HG02588 (cell line): ENCODE results near the gene PIK3IP1.
"Not testable (repeated sequence)": the region's sequence is repeated elsewhere in the genome, so short reads cannot be mapped to it uniquely, and the experiment has no call there.

Experiments
- ATAC-seq: cut with Tn5 transposase; IDR thresholded peaks from one replicate; pipeline ENCODE4 v1.9.1; 2021; ENCODE audit warnings: mild to moderate bottlenecking, moderate library complexity; ENCODE audit not compliant: unreplicated experiment

Gene PIK3IP1

DNA sequence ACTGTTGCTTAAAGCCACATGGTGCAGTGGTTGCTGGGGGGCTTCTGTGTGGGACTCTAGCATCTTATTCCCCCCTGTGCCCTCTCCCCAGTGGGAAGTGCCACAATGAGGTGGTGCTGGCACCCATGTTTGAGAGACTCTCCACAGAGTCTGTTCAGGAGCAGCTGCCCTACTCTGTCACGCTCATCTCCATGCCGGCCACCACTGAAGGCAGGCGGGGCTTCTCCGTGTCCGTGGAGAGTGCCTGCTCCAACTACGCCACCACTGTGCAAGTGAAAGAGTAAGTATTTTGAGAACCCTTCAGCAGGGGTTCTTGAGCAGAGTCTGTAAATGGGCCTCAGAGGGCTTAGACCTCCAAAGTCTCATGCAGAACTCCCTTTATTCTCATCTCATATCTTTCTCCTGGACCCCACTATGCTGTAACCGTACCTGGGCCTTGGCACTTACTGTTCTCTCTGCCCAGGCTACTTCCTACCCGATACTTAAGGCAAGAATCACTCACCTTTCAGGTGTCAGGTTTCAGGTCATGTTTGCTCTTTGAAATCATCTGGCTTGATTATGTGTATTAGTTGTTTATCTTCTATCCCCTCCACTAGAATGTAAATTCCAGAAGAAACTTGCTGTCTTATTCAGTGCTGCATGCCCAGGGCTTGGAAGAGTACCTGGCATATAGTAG is 32.4 kb downstream of the PIK3IP1 start:
- ATAC-seq: no peak

- no peak for ATAC-seq
These were observed 38.3 kb downstream of the PIK3IP1 start for GRCh38 chr22:31253949-31254348.

GRCh38 chr22:31250740-31251600 is 41.3 kb downstream of the PIK3IP1 start:
- no peak for ATAC-seq

DNA sequence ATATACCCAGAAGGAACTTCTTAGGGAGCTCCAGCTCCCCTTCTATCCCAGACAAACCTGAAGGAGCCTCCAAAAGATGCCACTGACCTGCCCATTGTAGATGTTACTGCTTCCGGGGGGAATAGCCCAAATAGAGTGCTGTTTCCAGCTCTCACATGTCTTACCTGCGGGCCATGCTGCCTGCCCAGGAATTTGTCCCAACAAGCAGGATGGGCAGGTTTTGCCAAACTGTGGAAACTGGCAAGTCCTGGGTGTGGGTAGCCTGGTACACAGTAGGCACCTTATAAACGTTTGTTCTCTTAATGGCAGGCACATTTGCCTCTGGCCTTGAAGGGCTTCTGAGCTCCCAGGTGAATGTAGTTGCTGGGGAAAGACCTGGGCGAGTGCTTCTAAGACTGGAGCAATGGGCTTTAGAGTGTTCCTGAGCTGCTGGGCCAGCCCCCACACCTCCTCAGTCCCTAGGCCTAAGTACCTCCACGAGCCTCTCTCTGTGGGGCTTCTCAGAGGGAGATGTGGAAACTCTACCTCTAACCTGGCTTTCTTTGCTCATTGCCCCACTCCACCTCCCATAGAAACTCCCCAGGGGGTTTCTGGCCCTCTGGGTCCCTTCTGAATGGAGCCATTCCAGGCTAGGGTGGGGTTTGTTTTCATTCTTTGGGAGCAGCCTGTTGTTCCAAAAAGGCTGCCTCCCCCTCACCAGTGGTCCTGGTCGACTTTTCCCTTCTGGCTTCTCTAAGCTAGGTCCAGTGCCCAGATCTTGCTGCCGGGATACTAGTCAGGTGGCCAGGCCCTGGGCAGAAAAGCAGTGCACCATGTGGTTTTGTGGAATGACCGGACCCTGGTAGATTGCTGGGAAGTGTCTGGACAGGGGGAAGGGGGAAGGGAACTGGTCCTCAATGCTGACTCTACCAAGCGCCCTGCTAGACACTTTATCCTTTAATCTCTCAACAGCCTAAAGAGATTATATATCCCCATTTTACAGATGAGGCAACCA is 43.0 kb downstream of the PIK3IP1 start:
- no peak for ATAC-seq

DNA sequence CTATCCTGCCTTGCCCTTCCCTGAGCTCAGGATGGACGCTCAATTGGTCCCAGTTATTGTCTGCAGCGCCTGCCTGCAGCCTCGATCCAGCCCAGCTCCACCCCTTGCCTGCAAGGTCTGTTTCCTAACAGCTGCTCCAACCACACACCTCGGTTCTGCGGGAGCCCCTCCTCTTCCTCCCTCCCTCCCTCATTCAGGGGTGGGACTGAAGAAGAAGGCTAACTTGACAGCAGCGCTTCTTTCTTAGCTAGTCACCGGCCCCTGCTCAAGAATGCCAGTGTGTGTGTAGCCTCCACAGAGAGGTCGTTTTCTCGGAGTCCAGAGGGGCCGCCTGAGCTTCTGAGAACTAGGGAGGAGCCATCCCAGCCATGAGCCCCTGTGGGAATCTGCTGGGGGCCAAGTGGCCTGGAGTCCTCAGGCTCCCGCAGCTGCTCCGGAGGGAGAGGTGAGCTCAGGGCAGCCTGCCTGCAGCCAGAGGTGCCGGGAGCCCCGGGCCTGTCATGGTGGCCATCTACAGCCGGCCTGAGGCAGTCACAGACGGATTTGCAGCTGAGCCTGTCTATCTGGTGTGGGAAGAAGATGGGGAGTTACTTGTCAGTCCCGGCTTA is 44.0 kb downstream of the PIK3IP1 start:
- ATAC-seq: no peak

DNA sequence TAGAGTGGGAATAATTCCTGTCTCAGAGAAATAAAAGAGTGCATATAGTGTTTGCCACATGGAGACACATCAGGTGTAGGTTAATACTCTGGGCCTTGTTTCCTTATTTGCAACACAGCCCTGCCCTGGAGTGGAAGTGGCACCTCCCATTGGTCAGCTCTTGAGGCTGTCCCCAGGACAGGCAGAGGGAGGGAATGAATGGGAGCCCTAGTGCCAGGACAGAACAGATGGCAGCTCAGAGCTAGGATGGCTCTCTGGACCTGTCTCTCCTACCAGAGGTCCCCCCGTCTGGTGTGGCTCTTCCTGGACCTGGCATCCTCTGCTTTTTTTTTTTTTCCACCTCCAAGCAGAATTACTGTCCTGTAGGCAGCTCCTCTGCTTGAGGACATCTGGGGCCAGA is 44.6 kb downstream of the PIK3IP1 start:
- no peak for ATAC-seq

DNA sequence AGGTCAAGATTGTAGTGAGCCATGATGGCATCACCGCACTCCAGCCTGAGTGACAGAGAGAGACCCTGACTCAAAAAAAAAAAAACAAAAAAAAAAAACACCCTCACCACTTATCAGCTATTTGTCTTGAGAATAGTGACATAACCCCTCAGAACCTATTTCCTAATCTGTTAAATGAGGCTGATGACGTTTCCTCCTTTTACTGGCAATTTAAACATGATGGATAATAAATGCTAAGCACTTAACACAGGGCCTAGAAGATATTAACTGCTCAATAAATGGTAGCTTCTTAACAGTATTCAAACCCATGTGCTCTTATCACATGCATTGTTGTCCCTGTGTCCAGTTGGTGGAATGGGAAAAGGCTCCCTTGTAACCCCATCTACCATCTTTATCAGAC is 45.6 kb downstream of the PIK3IP1 start:
- ATAC-seq: no peak

- not testable (repeated sequence) for ATAC-seq
These were observed 46.3 kb downstream of the PIK3IP1 start for GRCh38 chr22:31245998-31246397.

- ATAC-seq: no peak
These were observed 47.3 kb downstream of the PIK3IP1 start for GRCh38 chr22:31244943-31245451.

GRCh38 chr22:31244046-31244942 is 48.0 kb downstream of the PIK3IP1 start:
- no peak for ATAC-seq

DNA sequence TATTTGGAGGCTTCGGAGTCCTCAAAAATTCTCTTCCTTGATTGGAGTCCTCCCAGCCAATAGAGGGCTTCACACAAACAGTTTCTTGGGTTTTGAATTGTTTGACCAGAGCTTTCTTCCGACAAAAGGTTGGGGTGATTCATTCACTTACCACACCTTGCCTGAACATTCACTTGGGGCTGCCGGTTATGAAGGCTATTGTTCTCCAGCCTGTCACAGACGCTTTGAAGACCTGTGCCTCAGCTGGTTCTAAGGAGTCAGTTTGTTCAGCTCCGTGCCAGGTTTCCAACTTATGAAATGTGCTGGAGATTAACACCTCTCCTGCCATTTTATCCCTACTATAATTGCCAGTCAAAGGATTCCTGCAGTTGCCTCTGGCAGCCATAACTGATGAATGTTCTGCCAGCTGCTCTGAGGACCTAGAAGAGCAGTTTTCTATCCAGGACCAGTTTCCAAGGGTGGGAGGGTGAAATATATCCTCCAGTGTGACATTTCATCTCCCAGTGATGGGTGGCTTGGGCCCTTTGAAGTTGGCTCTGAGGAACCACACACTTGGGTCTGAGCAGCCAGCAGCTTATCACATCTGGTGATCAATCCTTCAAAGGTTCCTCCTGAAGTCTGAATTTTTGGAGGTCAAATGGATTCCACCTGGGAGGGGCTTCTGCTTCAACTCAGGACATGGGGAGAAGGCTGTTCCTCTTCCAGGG is 48.8 kb downstream of the PIK3IP1 start:
- ATAC-seq: no peak

- ATAC-seq: no peak
These were observed 50.4 kb downstream of the PIK3IP1 start for GRCh38 chr22:31241936-31242335.

DNA sequence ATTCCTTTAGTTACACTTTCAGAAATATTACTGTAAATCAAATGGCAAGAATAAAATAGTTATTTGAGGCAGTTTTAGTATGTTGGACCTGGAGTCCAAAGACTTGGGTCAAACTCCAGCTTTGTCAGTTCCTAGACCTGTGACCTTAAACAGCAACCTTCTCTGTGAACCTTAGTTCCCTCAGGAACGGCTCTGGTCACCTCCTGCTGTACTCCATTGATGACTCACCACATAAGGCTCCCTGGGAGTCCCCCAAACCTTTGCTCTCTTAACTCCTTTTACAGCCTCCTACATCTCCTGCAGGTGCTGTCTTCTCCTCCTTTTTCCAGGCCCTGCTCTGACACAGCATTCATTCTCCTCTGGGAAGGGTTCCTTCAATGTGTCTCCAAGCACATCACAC is 51.1 kb downstream of the PIK3IP1 start:
- no peak for ATAC-seq

- ATAC-seq: no peak
These were observed 52.4 kb downstream of the PIK3IP1 start for GRCh38 chr22:31239771-31240370.

DNA sequence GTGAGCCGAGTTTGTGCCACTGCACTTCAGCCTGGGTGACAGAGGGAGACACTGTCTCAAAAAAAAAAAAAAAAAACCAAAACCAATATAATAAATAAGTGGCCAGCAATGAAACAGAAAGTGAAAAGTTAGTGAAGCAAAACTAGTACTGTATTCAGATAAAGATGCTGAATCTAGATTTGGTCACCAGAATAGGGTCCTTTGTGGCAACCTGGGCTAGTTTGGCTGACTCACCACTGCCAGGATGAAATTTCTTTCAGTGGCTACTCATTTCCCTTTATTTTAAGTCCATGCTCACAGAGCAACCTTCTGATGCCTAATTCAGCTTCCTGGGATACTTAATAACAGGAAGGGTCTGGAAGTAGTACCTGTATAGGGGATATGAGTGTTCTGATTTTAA is 54.2 kb downstream of the PIK3IP1 start:
- ATAC-seq: no peak

GRCh38 chr22:31236044-31236443 is 56.2 kb downstream of the PIK3IP1 start:
- ATAC-seq: not testable (repeated sequence)

DNA sequence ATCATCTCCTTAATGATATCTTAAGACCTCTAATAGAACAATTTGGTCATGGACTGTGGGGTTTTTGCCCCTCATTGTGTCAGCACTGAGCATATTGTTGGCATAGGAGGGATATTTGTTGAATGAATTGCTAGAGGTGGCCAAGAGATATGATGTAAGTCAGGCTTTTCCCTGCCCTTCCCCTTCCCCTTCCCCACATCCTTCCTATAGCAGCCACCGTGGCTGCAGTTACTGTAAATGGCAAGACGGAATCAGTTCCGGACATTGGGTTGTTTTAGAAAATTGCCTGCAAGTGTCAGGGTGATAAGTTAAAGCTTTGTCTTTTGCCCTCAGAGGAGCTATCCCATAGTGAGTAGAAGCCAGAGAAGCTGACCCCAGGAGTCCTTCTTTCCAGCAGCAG is 57.2 kb downstream of the PIK3IP1 start:
- ATAC-seq: no peak

DNA sequence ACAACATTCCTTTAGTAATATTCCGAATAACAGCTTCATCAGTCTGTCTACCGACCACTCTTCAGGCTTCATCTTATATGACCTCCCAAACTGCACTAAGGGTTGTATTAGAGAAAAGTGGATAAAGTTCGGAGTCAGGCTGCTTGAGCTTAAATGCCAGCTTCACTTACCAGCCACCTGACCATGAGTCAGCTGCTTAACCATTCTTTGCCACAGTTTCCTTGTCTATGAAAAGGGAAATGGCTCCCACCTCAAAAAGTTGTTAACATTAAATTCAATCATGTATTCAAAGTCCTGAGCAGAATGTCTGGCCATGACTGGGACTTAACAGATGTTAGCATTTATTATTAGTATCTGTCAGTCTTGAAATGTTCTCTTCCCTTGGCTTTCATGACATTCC is 59.3 kb downstream of the PIK3IP1 start:
- ATAC-seq: no peak
